ENCODE results near the gene EARS2.

Gene EARS2

GRCh38 chr16:23518435-23518891 is 38.7 kb downstream of the EARS2 start:
- TF ChIP-seq CTCF (IDR thresholded peaks at IDR 0.05) (no peak), ZFX (IDR thresholded peaks at IDR 0.05; ENCODE audit: borderline replicate concordance) (no peak)
- H3K27ac ChIP-seq: no peak overlapping the region

- no peak for TF ChIP-seq ZFX (IDR thresholded peaks at IDR 0.05; ENCODE audit: borderline replicate concordance)
- TF ChIP-seq CTCF (IDR thresholded peaks at IDR 0.05): no peak
Measured at GRCh38 chr16:23516366-23517137, 40.6 kb downstream of the EARS2 start.

GRCh38 chr16:23515881-23516280 is 41.3 kb downstream of the EARS2 start:
- no peak overlapping the region for H3K27ac ChIP-seq
- TF ChIP-seq ZFX (IDR thresholded peaks at IDR 0.05; ENCODE audit: borderline replicate concordance) (no peak), CTCF (IDR thresholded peaks at IDR 0.05) (no peak)

More at GRCh38 chr16:23516366-23517137, 40.6 kb downstream of the EARS2 start:
- no peak overlapping the region for H3K27ac ChIP-seq

GRCh38 chr16:23514381-23515152 is 42.6 kb downstream of the EARS2 start:
- TF ChIP-seq ZFX (IDR thresholded peaks at IDR 0.05; ENCODE audit: borderline replicate concordance) (no peak), CTCF (IDR thresholded peaks at IDR 0.05) (no peak)
- H3K27ac ChIP-seq: no peak overlapping the region

- TF ChIP-seq ZFX (IDR thresholded peaks at IDR 0.05; ENCODE audit: borderline replicate concordance): no peak
- no peak for TF ChIP-seq CTCF (IDR thresholded peaks at IDR 0.05)
- no peak overlapping the region for H3K27ac ChIP-seq
Measured at GRCh38 chr16:23512168-23512695, 44.9 kb downstream of the EARS2 start.

GRCh38 chr16:23511731-23512130 is 45.4 kb downstream of the EARS2 start:
- no peak for TF ChIP-seq ZFX (IDR thresholded peaks at IDR 0.05; ENCODE audit: borderline replicate concordance)
- TF ChIP-seq CTCF (IDR thresholded peaks at IDR 0.05): no peak
- H3K27ac ChIP-seq: no peak overlapping the region

GRCh38 chr16:23510915-23511270 is 46.3 kb downstream of the EARS2 start:
- H3K27ac ChIP-seq: peak overlapping the region; percentile 57

Measured in 22Rv1 (cell line).